LNCaP clone FGC (cell line): Measurements from ENCODE around the gene VIT.

ENCODE experiments used
- DNase-seq: peaks from one replicate; pipeline ENCODE4 v3.0.0-alpha.2; 2011; ENCODE audit warnings: low read depth
- H3K4me3 ChIP-seq: 2 replicates; pipeline ENCODE4 v1.5.1; 2011; ENCODE audit warnings: mild to moderate bottlenecking, low read depth, low read length, control low read depth
- TF ChIP-seq, protein P1 (sequence below): IDR thresholded peaks from 2 replicates; pipeline ENCODE4 v1.5.1; 2012; ENCODE audit warnings: mild to moderate bottlenecking; ENCODE audit not compliant: control insufficient read depth, insufficient read depth; ENCODE audit errors: extremely low read depth

Gene VIT

DNA sequence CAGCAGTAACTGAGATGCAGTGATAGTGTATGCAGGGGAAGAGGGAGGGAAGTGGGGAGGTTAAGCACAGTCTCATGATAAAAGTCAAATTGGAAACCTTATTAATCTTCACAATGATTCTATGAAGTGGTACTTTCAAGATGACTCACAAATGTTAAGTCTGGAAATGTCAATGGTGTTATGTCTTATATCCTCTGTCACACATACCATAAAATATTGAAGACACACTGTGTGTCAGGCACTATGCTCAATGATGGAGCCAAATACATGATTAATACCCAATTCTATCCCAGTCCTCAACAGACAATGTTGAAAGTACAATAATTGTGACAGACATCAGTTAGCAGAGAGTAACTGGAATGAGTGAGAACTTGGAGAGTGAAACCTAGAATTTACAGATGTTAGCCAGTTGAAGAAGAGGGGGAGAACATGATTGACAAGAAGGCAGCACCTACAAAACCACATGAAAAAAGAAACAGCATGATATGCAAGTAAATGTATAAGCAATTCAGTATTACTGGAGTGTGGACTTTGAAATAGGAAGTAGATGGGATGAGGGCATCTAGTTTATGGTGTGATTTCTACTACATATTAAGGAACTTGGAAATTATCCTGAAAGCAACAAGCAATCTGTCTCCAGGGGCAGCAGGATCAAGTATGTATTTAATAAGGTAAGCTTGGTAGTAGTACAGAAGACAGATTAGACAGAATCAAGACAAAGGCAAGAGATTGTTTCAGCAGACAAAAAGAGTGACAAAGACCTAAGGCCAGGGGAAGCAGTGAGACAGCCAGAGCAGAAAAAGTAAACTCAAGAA lies 162.3 kb downstream of the VIT start:
- TF ChIP-seq, protein P1, sequence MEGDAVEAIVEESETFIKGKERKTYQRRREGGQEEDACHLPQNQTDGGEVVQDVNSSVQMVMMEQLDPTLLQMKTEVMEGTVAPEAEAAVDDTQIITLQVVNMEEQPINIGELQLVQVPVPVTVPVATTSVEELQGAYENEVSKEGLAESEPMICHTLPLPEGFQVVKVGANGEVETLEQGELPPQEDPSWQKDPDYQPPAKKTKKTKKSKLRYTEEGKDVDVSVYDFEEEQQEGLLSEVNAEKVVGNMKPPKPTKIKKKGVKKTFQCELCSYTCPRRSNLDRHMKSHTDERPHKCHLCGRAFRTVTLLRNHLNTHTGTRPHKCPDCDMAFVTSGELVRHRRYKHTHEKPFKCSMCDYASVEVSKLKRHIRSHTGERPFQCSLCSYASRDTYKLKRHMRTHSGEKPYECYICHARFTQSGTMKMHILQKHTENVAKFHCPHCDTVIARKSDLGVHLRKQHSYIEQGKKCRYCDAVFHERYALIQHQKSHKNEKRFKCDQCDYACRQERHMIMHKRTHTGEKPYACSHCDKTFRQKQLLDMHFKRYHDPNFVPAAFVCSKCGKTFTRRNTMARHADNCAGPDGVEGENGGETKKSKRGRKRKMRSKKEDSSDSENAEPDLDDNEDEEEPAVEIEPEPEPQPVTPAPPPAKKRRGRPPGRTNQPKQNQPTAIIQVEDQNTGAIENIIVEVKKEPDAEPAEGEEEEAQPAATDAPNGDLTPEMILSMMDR: no peak
- no peak overlapping the region for H3K4me3 ChIP-seq

DNA sequence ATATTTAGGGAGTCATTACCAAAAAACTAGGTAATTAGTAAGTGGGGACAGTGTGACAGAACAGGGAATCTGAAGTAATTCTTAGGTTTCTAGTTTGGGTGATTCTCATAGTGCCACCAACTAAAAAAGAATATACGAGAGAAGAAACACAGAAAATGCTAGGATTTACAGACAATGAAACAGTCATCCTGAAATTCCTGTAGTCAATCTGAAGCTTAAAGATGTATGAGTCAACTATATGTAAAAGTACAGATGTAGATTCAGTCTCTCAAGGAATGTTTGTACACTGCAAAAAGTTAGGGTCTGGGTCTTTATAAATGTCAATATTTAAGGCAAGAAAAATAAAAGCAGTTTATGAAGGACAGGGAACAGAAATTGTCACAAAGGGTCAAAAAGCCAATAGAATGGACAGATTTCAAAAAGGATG lies 162.9 kb downstream of the VIT start:
- TF ChIP-seq, protein P1: no peak
- no peak for DNase-seq
- no peak overlapping the region for H3K4me3 ChIP-seq

More for the DNA sequence above, 162.3 kb downstream of the VIT start:
- no peak for DNase-seq

DNA sequence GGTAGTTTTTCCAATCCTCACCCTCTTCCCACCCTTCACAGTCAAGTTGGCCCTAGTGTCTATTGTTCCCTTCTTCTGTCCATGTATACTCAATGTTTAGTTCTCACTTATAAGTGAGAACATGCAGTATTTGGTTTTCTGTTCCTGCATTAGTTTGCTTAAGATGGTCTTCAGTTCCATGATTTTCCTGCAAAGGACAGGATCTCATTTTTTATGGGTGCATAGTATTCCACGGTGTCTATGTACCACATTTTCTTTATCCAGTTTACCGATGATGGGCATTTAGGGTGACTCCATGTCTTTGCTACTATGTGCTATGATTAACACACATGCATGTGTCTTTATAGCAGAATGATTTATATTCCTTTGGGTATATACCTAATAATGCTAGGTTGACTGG lies 165.4 kb downstream of the VIT start:
- H3K4me3 ChIP-seq: no peak overlapping the region
- no peak for DNase-seq
- TF ChIP-seq, protein P1: no peak
